ENCODE results near the gene TRIM10. TPM values are rescaled to one million over a fixed set of nuclear protein-coding genes. Genes with fewer than 3 reads are reported as not detected.
"Not testable (repeated sequence)": the region's sequence is repeated elsewhere in the genome, so short reads cannot be mapped to it uniquely, and the experiment has no call there.

Gene TRIM10
- total RNA-seq, 2 experiments from 2014 or later = 0.11 to 0.16 TPM

- no peaks in the 10 kb centered on the region for H3K36me3 Mint-ChIP-seq (ENCODE audit: low read depth)
- ATAC-seq = peak; percentile 42
- H3K9me3 Mint-ChIP-seq (ENCODE audit: low read depth) = no peaks in the 10 kb centered on the region
- no peak overlapping the region for H3K4me3 Mint-ChIP-seq
- no peak for DNase-seq
- peaks cover 23% of the 10 kb centered on the region for H3K27me3 Mint-ChIP-seq
- H3K4me1 Mint-ChIP-seq = no peaks in the 10 kb centered on the region
- POLR2A ChIA-PET = interaction anchor here (0.6 kb wide), 1 partner anchor 1848 kb away, joined by 3 read pairs; no protein-coding TSS in a partner anchor
- intact Hi-C loops (cut with DNase I, micrococcal nuclease) = no loop called here
- CTCF ChIA-PET = interaction anchor here (0.6 to 0.9 kb wide), 3 partner anchors 9 to 20 kb away, joined by 3 to 5 read pairs (median 4); no protein-coding TSS in a partner anchor
- H3K27ac Mint-ChIP-seq = no peak overlapping the region
These were observed 9.4 kb downstream of the TRIM10 start for GRCh38 chr6:30151580-30151979.

- intact Hi-C loops (cut with DNase I, micrococcal nuclease) = no loop called here
- POLR2A ChIA-PET = interaction anchor here (0.6 kb wide), 1 partner anchor 1847 kb away, joined by 3 read pairs; no protein-coding TSS in a partner anchor
These were observed 10.2 kb downstream of the TRIM10 start for GRCh38 chr6:30150671-30151395.

GRCh38 chr6:30149858-30150550, 11.0 kb downstream of the TRIM10 start:
- no peak overlapping the region for H3K27ac Mint-ChIP-seq
- CTCF ChIA-PET = interaction anchor here (0.6 kb wide), 1 partner anchor 90 kb away, joined by 3 read pairs; no protein-coding TSS in a partner anchor
- peaks cover 21% of the 10 kb centered on the region for H3K27me3 Mint-ChIP-seq
- H3K9me3 Mint-ChIP-seq (ENCODE audit: low read depth) = no peaks in the 10 kb centered on the region
- POLR2A ChIA-PET = no interaction called here
- no peaks in the 10 kb centered on the region for H3K4me1 Mint-ChIP-seq
- no peak overlapping the region for H3K4me3 Mint-ChIP-seq
- intact Hi-C loops (cut with DNase I, micrococcal nuclease) = no loop called here
- H3K36me3 Mint-ChIP-seq (ENCODE audit: low read depth) = no peaks in the 10 kb centered on the region
- DNase-seq (no peak), ATAC-seq (no peak)

More at GRCh38 chr6:30150671-30151395, 10.2 kb downstream of the TRIM10 start:
- Mint-ChIP-seq H3K4me1 (no peaks in the 10 kb centered on the region), H3K36me3 (ENCODE audit: low read depth) (no peaks in the 10 kb centered on the region), H3K4me3 (no peak overlapping the region), H3K9me3 (ENCODE audit: low read depth) (no peaks in the 10 kb centered on the region), H3K27me3 (peaks cover 19% of the 10 kb centered on the region), H3K27ac (no peak overlapping the region)
- DNase-seq (no peak), ATAC-seq (no peak)
- CTCF ChIA-PET = interaction anchor here (0.6 to 0.9 kb wide), 4 partner anchors 8 to 91 kb away, joined by 3 to 5 read pairs (median 4); no protein-coding TSS in a partner anchor

DNA sequence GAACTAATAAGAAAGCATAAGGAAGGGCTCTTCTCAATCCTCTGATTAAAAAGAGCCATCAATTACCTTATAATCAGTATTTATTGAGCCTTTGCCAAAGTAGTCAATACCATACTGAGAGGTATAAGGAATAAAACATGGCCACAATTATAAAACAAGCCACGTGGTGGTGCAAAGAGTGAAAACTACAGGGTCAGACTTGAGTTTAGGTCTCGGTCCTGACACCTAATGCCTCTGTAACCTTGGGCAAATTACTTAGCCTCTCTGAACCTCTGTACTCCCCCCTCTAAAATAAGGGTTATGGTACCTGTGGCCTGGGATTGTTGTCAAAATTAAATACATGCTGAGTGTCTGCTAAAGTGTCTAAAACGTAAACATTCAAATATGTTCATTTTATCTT, 11.8 kb downstream of the TRIM10 start:
- no peak for DNase-seq
- Mint-ChIP-seq H3K36me3 (ENCODE audit: low read depth) (no peaks in the 10 kb centered on the region), H3K27me3 (peaks cover 25% of the 10 kb centered on the region), H3K4me3 (no peak overlapping the region), H3K27ac (no peak overlapping the region), H3K9me3 (ENCODE audit: low read depth) (no peaks in the 10 kb centered on the region), H3K4me1 (no peaks in the 10 kb centered on the region)
- no peak for ATAC-seq
- ChIA-PET POLR2A (no interaction called here), CTCF (no interaction called here)
- intact Hi-C loops (cut with DNase I, micrococcal nuclease) = no loop called here

GRCh38 chr6:30147096-30147495, 13.9 kb downstream of the TRIM10 start:
- Mint-ChIP-seq H3K36me3 (ENCODE audit: low read depth) (no peaks in the 10 kb centered on the region), H3K4me3 (no peak overlapping the region), H3K9me3 (ENCODE audit: low read depth) (no peaks in the 10 kb centered on the region), H3K4me1 (no peaks in the 10 kb centered on the region), H3K27ac (no peak overlapping the region), H3K27me3 (peaks cover 26% of the 10 kb centered on the region)
- ChIA-PET POLR2A (no interaction called here), CTCF (interaction anchor here (2.2 kb wide), 1 partner anchor 17 kb away, joined by 10 read pairs; no protein-coding TSS in a partner anchor)
- DNase-seq = no peak
- no peak for ATAC-seq
- intact Hi-C loops (cut with DNase I, micrococcal nuclease) = no loop called here

GRCh38 chr6:30145818-30146217, 15.2 kb downstream of the TRIM10 start:
- POLR2A ChIA-PET = no interaction called here
- intact Hi-C loops (cut with DNase I, micrococcal nuclease) = no loop called here
- no peak overlapping the region for H3K4me3 Mint-ChIP-seq
- CTCF ChIA-PET = interaction anchor here (3.0 kb wide), 1 partner anchor 14 kb away, joined by 15 read pairs; no protein-coding TSS in a partner anchor
- DNase-seq = no peak
- no peaks in the 10 kb centered on the region for H3K9me3 Mint-ChIP-seq (ENCODE audit: low read depth)
- no peaks in the 10 kb centered on the region for H3K36me3 Mint-ChIP-seq (ENCODE audit: low read depth)
- H3K27me3 Mint-ChIP-seq = peaks cover 33% of the 10 kb centered on the region
- no peak overlapping the region for H3K27ac Mint-ChIP-seq
- no peaks in the 10 kb centered on the region for H3K4me1 Mint-ChIP-seq
- no peak for ATAC-seq

DNA sequence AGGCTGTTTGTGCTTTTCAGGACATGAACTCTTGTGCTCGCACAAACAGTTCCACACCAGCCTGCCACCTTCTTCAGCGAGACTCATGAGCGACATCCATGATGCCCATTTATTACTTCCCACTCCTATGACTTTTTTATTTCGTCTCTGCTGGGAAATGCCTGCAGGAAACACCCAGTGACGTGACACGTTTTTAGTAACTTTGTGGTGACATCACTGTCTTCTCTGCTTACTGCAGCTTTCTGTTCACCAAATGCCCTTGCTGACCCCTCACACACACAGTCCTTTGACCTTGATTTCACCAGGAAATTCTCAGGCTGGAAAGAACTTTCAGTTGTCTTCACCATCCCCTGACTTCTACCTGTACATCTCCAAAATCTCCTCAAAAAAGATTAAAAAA, 16.2 kb downstream of the TRIM10 start:
- Mint-ChIP-seq H3K9me3 (ENCODE audit: low read depth) (no peaks in the 10 kb centered on the region), H3K4me3 (no peak overlapping the region), H3K27ac (no peak overlapping the region), H3K36me3 (ENCODE audit: low read depth) (no peaks in the 10 kb centered on the region), H3K27me3 (peaks cover 32% of the 10 kb centered on the region), H3K4me1 (no peaks in the 10 kb centered on the region)
- DNase-seq = no peak
- ChIA-PET CTCF (interaction anchor here (3.0 kb wide), 1 partner anchor 13 kb away, joined by 15 read pairs; no protein-coding TSS in a partner anchor), POLR2A (no interaction called here)
- no peak for ATAC-seq
- intact Hi-C loops (cut with DNase I, micrococcal nuclease) = no loop called here

GRCh38 chr6:30143780-30144179, 17.2 kb downstream of the TRIM10 start:
- Mint-ChIP-seq H3K36me3 (ENCODE audit: low read depth) (no peaks in the 10 kb centered on the region), H3K27me3 (peaks cover 37% of the 10 kb centered on the region), H3K27ac (no peak overlapping the region), H3K9me3 (ENCODE audit: low read depth) (no peaks in the 10 kb centered on the region), H3K4me3 (no peak overlapping the region), H3K4me1 (no peaks in the 10 kb centered on the region)
- DNase-seq (no peak), ATAC-seq (no peak)
- POLR2A ChIA-PET = no interaction called here
- intact Hi-C loops (cut with DNase I, micrococcal nuclease) = no loop called here
- CTCF ChIA-PET = interaction anchor here (0.6 to 3.0 kb wide), 4 partner anchors 12 to 52 kb away, joined by 4 to 15 read pairs (median 6); no protein-coding TSS in a partner anchor

GRCh38 chr6:30142665-30143064, 18.3 kb downstream of the TRIM10 start:
- H3K27me3 Mint-ChIP-seq = peaks cover 37% of the 10 kb centered on the region
- H3K36me3 Mint-ChIP-seq (ENCODE audit: low read depth) = no peaks in the 10 kb centered on the region
- no peak overlapping the region for H3K4me3 Mint-ChIP-seq
- no peak for ATAC-seq
- H3K27ac Mint-ChIP-seq = no peak overlapping the region
- intact Hi-C loops (cut with DNase I, micrococcal nuclease) = no loop called here
- ChIA-PET CTCF (interaction anchor here (1.1 to 1.8 kb wide), 4 partner anchors 9 to 39 kb away, joined by 4 to 6 read pairs (median 6); no protein-coding TSS in a partner anchor), POLR2A (no interaction called here)
- no peaks in the 10 kb centered on the region for H3K9me3 Mint-ChIP-seq (ENCODE audit: low read depth)
- H3K4me1 Mint-ChIP-seq = no peaks in the 10 kb centered on the region
- DNase-seq = no peak

DNA sequence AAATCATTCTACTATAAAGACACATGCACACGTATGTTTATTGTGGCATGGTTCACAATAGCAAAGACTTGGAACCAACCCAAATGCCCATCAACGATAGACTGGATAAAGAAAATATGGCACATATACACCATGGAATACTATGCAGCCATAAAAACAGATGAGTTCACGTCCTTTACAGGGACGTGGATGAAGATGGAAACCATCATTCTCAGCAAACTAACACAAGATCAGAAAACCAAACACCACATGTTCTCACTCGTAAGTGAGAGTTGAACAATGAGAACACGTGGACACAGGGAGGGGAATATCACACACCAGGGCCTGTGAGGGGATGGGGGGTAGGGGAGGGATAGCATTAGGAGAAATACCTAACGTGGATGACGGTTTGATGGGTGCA, 20.8 kb downstream of the TRIM10 start:
- H3K9me3 Mint-ChIP-seq (ENCODE audit: low read depth); H3K36me3 Mint-ChIP-seq (ENCODE audit: low read depth); intact Hi-C loops (cut with DNase I, micrococcal nuclease); ATAC-seq; H3K4me3 Mint-ChIP-seq; H3K4me1 Mint-ChIP-seq; H3K27ac Mint-ChIP-seq; CTCF ChIA-PET; POLR2A ChIA-PET; DNase-seq: not testable (repeated sequence)
- peaks cover 42% of the 10 kb centered on the region for H3K27me3 Mint-ChIP-seq

DNA sequence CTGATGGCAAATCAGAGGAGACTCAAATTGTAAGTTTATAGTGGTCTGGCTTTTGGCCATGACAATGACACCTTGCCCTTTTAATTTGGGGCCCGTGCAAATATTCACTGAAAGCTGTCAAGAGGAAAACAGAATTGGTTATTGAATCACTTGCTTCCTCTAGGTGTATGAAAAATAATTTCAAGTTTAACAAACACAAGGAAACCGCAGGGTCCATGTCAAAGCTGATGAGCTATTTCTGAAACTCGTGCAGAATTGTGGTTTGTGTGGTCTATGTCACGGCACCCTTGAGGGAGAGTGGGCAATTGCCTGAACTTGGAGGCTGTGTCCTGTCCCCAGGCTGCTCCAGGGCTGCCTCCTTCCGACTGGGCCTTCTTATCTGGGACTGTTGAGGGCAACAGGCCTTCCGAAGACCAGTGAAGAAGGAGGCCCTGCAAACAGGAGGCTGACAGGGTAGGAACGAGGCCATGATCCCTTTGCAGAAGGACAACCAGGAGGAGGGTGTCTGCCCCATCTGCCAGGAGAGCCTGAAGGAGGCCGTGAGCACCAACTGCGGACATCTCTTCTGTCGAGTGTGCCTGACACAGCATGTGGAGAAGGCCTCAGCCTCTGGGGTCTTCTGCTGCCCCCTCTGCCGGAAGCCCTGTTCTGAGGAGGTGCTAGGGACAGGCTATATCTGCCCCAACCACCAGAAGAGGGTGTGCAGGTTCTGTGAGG, 24.3 kb downstream of the TRIM10 start:
- Mint-ChIP-seq H3K36me3 (ENCODE audit: low read depth) (no peaks in the 10 kb centered on the region), H3K4me1 (peaks cover 6% of the 10 kb centered on the region), H3K27me3 (peaks cover 40% of the 10 kb centered on the region), H3K9me3 (ENCODE audit: low read depth) (no peaks in the 10 kb centered on the region), H3K27ac (no peak overlapping the region), H3K4me3 (no peak overlapping the region)
- intact Hi-C loops (cut with DNase I, micrococcal nuclease) = no loop called here
- POLR2A ChIA-PET = no interaction called here
- peak; percentile 18 for DNase-seq
- CTCF ChIA-PET = interaction anchor here (2.2 kb wide), 1 partner anchor 32 kb away, joined by 10 read pairs; no protein-coding TSS in a partner anchor
- ATAC-seq = peak; percentile 47

All from activated CD4-positive, alpha-beta T cell treated with anti-CD3 and anti-CD28 coated beads for 36 hours (primary cell).